HFFc6 (cell line): Measurements from ENCODE around the gene TMEM235. TPM values are rescaled to one million over a fixed set of nuclear protein-coding genes. Genes with fewer than 3 reads are reported as not detected.

Experiments
- DNase-seq: peaks from one replicate; pipeline ENCODE4 v3.0.0-alpha.2; 2018
- H3K27ac Mint-ChIP-seq: 2 replicates; pipeline ENCODE4 v1.8.0; 2020; ENCODE audit warnings: mild to moderate bottlenecking, mixed read lengths
- H3K27me3 Mint-ChIP-seq: 2 replicates; pipeline ENCODE4 v1.8.0; 2021; ENCODE audit warnings: mild to moderate bottlenecking, moderate library complexity, mixed read lengths; ENCODE audit not compliant: insufficient read depth
- H3K36me3 Mint-ChIP-seq: 2 replicates; pipeline ENCODE4 v1.8.0; 2021; ENCODE audit warnings: low read depth, mixed read lengths
- H3K4me1 Mint-ChIP-seq: 2 replicates; pipeline ENCODE4 v1.8.0; 2020; ENCODE audit warnings: low read depth, mixed read lengths
- H3K4me3 Mint-ChIP-seq: 2 replicates; pipeline ENCODE4 v1.8.0; 2020; ENCODE audit warnings: mild to moderate bottlenecking, moderate library complexity, mixed read lengths
- H3K9me3 Mint-ChIP-seq: 2 replicates; pipeline ENCODE4 v1.8.0; 2020; ENCODE audit warnings: mild to moderate bottlenecking, mixed read lengths
- total RNA-seq, 6 experiments: library from RNA; stranded (reverse); fragmentation: NEBNext Ultra II Directional; extraction: Animal tissue kit (Norgen Biotek cat#: 25700); gene quantifications; 2 replicates in 1 of 6; 3 replicates in 5 of 6; pipeline ENCODE4 v1.2.3, GENCODE V29; 2021
- TF ChIP-seq, protein P1 (sequence below): fragments of 200-600 bp; sonication (generic); IDR thresholded peaks from 2 replicates; pipeline ENCODE4 v1.5.0; 2021; ENCODE audit warnings: antibody characterized with exemption, mild to moderate bottlenecking

The TMEM235 gene
- total RNA-seq, 6 experiments from 2014 or later, result not detected

DNA sequence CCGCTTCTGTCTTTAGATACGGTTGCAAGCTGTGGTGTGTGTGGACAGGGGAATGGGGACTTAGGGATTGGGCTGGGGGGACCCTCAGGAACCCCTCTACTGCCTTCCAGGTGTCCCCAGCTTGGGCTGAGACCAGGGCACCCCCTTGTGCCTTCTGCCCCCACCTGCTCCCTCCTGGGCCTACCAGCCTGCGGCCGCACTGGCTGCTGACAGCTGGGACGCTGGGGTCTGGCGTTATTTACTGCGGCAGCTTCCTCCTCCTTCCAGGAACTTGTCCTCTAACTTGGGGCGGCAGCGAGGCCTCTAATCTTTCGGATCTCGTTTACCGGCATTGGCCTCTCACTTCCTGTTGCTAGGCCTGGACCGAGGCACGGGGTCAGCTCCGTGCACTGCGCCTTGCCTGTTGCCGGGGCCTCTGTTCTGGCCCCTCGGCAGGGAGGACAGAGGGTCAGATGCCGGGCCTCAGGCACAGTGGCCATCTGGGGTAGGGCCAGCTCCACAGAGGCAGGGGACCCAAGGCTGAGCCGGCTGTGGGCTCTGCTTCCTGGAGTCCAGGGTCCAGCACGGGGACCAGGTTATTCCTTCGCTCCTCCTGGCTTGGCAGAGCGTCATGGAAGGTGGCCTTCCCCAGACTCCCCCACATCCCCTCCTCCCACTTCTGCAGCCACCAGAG is 31.8 kb downstream of the TMEM235 start:
- TF ChIP-seq, protein P1, sequence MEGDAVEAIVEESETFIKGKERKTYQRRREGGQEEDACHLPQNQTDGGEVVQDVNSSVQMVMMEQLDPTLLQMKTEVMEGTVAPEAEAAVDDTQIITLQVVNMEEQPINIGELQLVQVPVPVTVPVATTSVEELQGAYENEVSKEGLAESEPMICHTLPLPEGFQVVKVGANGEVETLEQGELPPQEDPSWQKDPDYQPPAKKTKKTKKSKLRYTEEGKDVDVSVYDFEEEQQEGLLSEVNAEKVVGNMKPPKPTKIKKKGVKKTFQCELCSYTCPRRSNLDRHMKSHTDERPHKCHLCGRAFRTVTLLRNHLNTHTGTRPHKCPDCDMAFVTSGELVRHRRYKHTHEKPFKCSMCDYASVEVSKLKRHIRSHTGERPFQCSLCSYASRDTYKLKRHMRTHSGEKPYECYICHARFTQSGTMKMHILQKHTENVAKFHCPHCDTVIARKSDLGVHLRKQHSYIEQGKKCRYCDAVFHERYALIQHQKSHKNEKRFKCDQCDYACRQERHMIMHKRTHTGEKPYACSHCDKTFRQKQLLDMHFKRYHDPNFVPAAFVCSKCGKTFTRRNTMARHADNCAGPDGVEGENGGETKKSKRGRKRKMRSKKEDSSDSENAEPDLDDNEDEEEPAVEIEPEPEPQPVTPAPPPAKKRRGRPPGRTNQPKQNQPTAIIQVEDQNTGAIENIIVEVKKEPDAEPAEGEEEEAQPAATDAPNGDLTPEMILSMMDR, result no peak
- Mint-ChIP-seq H3K4me1 (no peaks in the 10 kb centered on the region), H3K4me3 (no peak overlapping the region), H3K9me3 (no peaks in the 10 kb centered on the region), H3K36me3 (no peaks in the 10 kb centered on the region), H3K27ac (no peak overlapping the region), H3K27me3 (peaks cover 22% of the 10 kb centered on the region)
- DNase-seq, result no peak

DNA sequence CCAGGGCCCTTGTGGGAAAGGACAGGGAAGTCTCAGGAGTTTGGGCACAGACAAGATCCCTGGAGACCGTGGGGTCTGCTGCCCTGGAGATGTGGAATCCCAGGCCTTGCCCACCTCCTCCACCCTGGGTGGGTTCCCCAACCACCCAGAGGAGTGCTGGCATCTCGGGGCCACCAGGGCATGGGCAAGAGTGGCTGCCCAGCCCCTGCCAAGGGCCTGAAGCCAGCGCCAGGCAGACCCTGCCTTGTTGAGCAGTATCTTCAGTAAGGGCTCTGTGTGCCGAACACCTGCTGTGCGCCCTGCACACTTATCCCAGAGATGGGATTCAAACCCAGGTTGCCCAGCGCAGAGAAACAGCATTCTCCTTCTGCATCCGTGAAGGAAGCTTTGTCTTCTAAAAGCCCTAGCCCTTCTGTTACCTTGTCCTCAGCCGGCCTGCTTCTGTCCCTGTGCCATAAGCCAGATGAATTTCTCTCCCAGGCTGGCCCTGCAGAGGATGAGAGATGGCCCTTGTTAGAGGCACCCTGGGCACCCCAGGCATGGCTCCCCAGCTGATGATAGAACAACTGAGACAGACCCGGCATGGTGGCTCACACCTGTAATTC is 32.4 kb downstream of the TMEM235 start:
- H3K36me3 Mint-ChIP-seq, result no peaks in the 10 kb centered on the region
- no peak overlapping the region for H3K27ac Mint-ChIP-seq
- peaks cover 29% of the 10 kb centered on the region for H3K27me3 Mint-ChIP-seq
- DNase-seq, result no peak
- no peaks in the 10 kb centered on the region for H3K4me1 Mint-ChIP-seq
- no peaks in the 10 kb centered on the region for H3K9me3 Mint-ChIP-seq
- TF ChIP-seq, protein P1, result no peak
- no peak overlapping the region for H3K4me3 Mint-ChIP-seq

DNA sequence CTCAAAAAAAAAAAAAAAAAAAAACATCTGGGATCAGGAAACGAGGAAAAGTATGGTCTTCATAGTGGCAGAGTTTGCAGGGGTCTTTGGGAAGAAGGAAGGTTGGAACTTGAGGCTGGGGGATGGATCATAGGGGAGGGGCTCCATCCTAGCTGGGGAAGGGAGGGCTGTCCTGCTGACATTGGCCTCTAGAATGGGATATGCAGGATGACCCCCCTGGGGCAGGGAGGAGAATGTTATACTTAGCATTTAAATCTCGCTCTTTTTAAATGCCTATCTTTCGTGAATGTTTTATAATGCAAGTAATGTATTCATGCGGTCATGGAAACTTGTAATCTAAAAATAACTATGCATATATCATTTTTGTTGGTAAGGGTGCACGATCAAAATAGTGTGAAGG is 33.2 kb downstream of the TMEM235 start:
- no peaks in the 10 kb centered on the region for H3K36me3 Mint-ChIP-seq
- H3K4me1 Mint-ChIP-seq, result no peaks in the 10 kb centered on the region
- no peak overlapping the region for H3K4me3 Mint-ChIP-seq
- TF ChIP-seq, protein P1, result no peak
- H3K27me3 Mint-ChIP-seq, result peaks cover 34% of the 10 kb centered on the region
- no peak overlapping the region for H3K27ac Mint-ChIP-seq
- H3K9me3 Mint-ChIP-seq, result no peaks in the 10 kb centered on the region
- DNase-seq, result no peak

DNA sequence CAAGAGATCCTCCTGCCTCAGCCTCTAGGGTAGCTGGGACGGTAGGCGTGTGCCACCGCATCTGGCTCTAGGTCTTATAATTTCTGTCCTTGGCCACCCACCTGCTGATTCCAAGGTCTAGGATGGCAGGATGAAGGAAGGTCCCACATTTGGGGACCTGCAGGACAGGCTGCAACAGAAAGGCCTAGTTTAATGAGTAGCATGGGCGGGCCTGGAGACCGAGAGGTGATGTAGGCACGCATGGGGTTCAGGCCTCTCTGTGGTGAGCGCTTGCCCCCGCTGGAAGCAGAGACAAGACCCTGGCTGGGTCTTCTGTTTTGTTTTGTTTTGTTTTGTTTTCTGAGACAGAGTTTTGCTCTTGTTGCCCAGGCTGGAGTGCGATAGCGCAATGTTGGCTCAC is 33.7 kb downstream of the TMEM235 start:
- TF ChIP-seq, protein P1, result no peak
- Mint-ChIP-seq H3K27ac (no peak overlapping the region), H3K4me3 (no peak overlapping the region), H3K4me1 (no peaks in the 10 kb centered on the region), H3K36me3 (no peaks in the 10 kb centered on the region), H3K27me3 (peaks cover 37% of the 10 kb centered on the region), H3K9me3 (no peaks in the 10 kb centered on the region)
- DNase-seq, result no peak

DNA sequence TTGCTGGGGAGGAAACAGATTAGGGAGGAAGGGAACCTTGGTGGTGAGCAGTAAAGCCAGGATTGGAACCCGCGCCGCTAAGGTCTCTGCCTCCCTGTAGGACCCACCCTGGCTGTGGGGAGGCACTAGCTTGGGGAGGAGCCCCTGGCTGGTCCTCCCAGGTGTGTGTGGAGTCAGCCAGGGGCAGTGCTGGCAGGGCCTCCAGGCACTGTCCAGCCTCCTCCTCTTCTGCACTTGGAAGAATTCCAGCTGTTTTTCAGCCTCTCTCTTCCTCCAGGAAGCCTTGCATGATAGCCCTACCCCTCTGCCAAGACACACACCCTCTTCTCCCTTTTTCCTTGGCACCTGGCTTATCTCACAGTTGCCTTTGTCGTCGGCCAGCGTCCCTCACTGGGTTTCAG is 34.8 kb downstream of the TMEM235 start:
- Mint-ChIP-seq H3K4me3 (no peak overlapping the region), H3K9me3 (no peaks in the 10 kb centered on the region), H3K27me3 (peaks cover 48% of the 10 kb centered on the region), H3K27ac (no peak overlapping the region), H3K36me3 (no peaks in the 10 kb centered on the region), H3K4me1 (no peaks in the 10 kb centered on the region)
- no peak for DNase-seq
- TF ChIP-seq, protein P1, result no peak
